Left ventricle myocardium inferior (tissue), 1 donor: ENCODE results near the gene KIAA0040. TPM values are rescaled to one million over a fixed set of nuclear protein-coding genes. Genes with fewer than 3 reads are reported as not detected.

Experiments
- DNase-seq: peaks from one replicate; pipeline ENCODE4 v3.0.0-alpha.2; 2020
- H3K27ac ChIP-seq: fragments of 200-600 bp; replicated peaks from 2 replicates; pipeline ENCODE4 v1.8.0; 2021
- H3K27me3 ChIP-seq: fragments of 200-600 bp; 2 replicates; pipeline ENCODE4 v1.8.0; 2021; ENCODE audit warnings: low read depth
- H3K36me3 ChIP-seq: fragments of 200-600 bp; 2 replicates; pipeline ENCODE4 v1.8.0; 2021
- H3K4me1 ChIP-seq: fragments of 200-600 bp; 2 replicates; pipeline ENCODE4 v1.8.0; 2021
- H3K4me3 ChIP-seq: fragments of 200-600 bp; 2 replicates; pipeline ENCODE4 v1.8.0; 2021; ENCODE audit warnings: mild to moderate bottlenecking, moderate library complexity
- H3K9me3 ChIP-seq: fragments of 200-600 bp; replicated peaks from 2 replicates; pipeline ENCODE4 v1.8.0; 2021
- intact Hi-C: fragments of 100-400 bp; cut with micrococcal nuclease; formaldehyde crosslinking; loops from one replicate; pipeline ENCODE4 v1.11.0; 2022
- total RNA-seq: library from RNA; stranded (reverse); fragmentation: NEBNext Ultra II Directional; extraction: Animal tissue kit (Norgen Biotek cat#: 25700); gene quantifications from one replicate; pipeline ENCODE4 v1.2.1, GENCODE V29; 2021
- TF ChIP-seq, protein P1 (sequence below): fragments of 200-600 bp; IDR thresholded peaks from 2 replicates; pipeline ENCODE4 v1.8.0; 2021; ENCODE audit warnings: antibody characterized with exemption, mild to moderate bottlenecking, borderline replicate concordance
- donor health status: DM: no; HTN: yes; CAD: no; lungs with severe emphysema.

KIAA0040 gene
- total RNA-seq, 1 donor from 2014 or later: 12.8 TPM

DNA sequence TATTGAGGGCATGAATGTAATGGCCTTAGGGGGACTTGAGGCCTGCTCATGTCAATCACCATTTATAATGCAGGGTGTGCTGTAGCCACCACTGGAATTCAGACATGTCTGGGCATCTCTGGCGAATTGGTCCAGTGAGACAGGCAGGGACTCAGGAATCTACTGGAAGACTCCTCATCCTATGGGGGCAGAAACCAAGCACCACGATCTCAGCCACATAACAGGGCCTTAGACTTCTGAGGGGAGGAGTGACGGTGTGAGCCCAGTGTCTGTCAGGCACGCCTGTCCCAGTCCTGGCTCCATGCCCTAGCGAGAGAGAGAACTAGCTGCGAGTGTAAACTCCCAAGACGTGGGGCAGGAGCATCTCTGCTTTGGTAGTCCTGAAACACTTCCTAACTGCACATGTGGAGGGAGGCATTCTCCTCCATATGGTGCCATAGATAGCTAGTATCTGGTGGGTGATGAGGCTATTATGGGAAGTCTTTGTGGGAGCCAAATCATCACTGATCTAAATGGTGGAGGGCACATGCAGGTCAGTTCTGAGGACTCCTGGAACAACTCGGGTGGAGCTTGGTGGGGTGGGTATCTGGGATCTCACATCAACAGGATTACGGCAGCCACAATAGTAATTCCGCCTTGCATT lies 29.8 kb upstream of the KIAA0040 start:
- peaks cover 43% of the 10 kb centered on the region for H3K4me1 ChIP-seq
- DNase-seq: no peak
- H3K9me3 ChIP-seq: no peaks in the 10 kb centered on the region
- no peaks in the 10 kb centered on the region for H3K36me3 ChIP-seq
- H3K27ac ChIP-seq: peak overlapping the region; percentile 69
- TF ChIP-seq, protein P1, sequence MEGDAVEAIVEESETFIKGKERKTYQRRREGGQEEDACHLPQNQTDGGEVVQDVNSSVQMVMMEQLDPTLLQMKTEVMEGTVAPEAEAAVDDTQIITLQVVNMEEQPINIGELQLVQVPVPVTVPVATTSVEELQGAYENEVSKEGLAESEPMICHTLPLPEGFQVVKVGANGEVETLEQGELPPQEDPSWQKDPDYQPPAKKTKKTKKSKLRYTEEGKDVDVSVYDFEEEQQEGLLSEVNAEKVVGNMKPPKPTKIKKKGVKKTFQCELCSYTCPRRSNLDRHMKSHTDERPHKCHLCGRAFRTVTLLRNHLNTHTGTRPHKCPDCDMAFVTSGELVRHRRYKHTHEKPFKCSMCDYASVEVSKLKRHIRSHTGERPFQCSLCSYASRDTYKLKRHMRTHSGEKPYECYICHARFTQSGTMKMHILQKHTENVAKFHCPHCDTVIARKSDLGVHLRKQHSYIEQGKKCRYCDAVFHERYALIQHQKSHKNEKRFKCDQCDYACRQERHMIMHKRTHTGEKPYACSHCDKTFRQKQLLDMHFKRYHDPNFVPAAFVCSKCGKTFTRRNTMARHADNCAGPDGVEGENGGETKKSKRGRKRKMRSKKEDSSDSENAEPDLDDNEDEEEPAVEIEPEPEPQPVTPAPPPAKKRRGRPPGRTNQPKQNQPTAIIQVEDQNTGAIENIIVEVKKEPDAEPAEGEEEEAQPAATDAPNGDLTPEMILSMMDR: no peak
- no peak overlapping the region for H3K4me3 ChIP-seq
- H3K27me3 ChIP-seq: no peaks in the 10 kb centered on the region
- intact Hi-C loops: loop anchor here (10.0 kb wide), 1 partner anchor 68 kb away; no protein-coding TSS in a partner anchor

DNA sequence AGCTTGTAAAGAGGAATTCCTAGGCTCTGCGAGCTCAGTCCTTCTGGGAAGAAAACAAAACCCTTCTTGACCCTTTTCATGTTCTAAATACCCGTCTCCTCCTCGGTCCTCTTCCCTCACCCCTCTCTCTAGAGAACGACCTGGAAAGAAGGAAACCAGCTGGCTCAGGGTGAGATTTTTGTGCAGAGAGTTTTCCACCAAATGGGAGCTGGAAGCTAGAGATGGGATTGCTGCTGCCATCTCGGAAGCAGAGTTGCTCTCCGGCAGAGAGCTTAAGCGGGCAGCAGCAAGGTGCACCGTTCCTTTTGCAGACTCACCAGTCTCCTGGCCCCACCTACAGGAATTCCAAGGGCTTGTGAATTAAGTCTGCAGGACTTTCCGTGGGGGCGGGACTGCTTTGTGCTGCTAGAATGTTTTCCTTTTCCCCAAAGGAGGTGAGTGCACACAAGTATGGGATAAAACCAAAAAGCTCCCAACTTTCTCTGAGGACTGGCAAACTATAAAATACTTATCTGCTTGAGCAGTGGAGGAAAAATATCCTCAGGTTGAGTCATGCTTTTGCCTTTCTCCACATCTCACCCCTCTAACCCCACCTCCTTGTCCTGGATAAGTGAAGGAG lies 29.1 kb upstream of the KIAA0040 start:
- Histone ChIP-seq H3K9me3 (no peaks in the 10 kb centered on the region), H3K36me3 (no peaks in the 10 kb centered on the region), H3K27me3 (no peaks in the 10 kb centered on the region), H3K27ac (peak overlapping the region; percentile 69), H3K4me1 (peaks cover 43% of the 10 kb centered on the region), H3K4me3 (no peak overlapping the region)
- TF ChIP-seq, protein P1: peak; percentile 49
- intact Hi-C loops: loop anchor here (10.0 kb wide), 1 partner anchor 67 kb away; no protein-coding TSS in a partner anchor
- DNase-seq: peak; percentile 40

DNA sequence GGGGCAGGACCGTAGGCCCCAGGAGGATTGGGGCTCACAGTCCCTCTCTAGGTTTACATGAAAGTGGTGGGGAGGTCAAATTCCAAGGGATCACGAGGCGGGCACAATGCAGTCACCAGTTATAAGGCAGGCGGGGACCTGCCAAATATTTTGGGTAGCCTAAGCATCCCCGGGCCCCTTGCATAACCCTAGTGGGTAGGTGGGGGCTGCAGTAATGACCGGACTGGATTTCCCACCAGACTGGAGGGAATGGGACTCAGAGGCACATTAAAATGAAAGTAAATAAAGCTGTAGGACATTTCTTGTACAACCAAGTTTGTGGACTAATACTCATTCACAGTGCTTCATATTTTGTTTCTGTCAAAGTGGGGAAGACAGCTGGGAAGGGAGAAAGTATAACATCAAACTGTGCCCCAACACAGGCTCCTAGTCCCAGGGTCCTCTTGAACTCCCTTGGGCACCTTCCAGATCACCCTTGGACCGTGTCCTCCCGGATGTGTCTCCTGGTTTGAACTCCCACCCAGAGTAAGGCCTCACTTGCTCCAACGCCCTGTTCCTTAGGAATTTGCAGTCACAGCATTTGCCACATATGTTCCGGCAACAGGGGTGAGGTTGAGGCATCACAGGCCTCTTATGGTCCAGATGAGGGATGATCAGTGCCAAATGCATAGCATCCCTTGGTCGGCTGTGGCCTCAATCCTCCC lies 28.4 kb upstream of the KIAA0040 start:
- TF ChIP-seq, protein P1: no peak
- no peak overlapping the region for H3K4me3 ChIP-seq
- DNase-seq: no peak
- no peaks in the 10 kb centered on the region for H3K36me3 ChIP-seq
- no peaks in the 10 kb centered on the region for H3K9me3 ChIP-seq
- peaks cover 43% of the 10 kb centered on the region for H3K4me1 ChIP-seq
- intact Hi-C loops: loop anchor here (10.0 kb wide), 1 partner anchor 66 kb away; no protein-coding TSS in a partner anchor
- no peaks in the 10 kb centered on the region for H3K27me3 ChIP-seq
- peak overlapping the region; percentile 69 for H3K27ac ChIP-seq

DNA sequence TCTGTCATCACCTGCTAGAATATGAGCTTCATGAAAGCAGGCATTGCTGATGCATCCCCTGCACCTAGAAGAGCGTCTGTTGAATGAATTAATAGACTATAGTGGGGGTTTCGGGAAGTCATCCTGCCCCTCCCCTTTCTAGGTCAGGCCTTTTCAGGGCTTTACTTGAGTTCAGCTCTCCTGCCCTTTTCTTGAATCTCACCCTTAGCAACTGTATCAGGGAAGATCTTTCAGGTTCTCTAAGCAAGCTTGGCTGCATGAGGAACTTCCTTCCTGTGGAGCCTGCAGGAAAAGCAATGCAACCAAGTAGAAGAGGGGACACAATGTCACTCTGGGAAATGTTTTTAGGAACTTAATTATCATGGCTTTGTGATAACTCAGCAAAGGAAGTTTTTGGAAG lies 27.2 kb upstream of the KIAA0040 start:
- Histone ChIP-seq H3K27me3 (no peaks in the 10 kb centered on the region), H3K4me1 (peaks cover 43% of the 10 kb centered on the region), H3K36me3 (no peaks in the 10 kb centered on the region), H3K9me3 (no peaks in the 10 kb centered on the region), H3K4me3 (no peak overlapping the region), H3K27ac (peak overlapping the region; percentile 69)
- intact Hi-C loops: loop anchor here (10.0 kb wide), 1 partner anchor 65 kb away; no protein-coding TSS in a partner anchor
- TF ChIP-seq, protein P1: no peak
- DNase-seq: no peak

DNA sequence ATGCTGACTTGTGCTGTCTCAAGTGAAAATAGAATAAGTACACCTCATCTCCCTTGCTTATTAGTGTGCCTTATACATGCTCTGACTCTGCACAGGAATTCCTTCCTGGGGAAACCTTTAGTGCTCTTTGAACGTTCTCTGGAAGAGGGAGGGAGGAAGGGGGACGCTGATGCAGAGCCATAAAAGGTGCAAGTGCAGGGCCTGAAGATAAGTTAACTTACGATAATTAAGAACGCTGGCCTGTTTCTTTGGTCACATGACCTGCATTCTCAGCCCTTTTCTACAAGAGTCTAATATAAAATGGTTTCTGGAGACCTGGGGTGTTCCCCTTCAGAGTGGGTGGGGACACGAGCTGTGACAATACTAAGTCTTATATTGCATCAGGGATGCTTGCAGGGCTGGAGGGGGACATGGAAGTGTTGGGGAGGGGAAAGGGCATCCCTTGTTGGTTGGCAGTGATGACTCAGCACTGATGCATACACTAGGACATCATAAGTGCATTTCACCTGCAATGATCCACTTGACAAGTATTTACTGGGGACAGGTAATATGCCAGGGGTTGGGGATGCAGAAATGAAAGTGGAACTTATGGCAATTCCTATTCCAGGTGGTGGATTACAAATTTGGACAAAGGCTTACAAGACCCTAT lies 26.3 kb upstream of the KIAA0040 start:
- Histone ChIP-seq H3K27me3 (no peaks in the 10 kb centered on the region), H3K36me3 (no peaks in the 10 kb centered on the region), H3K4me3 (no peak overlapping the region), H3K4me1 (peaks cover 43% of the 10 kb centered on the region), H3K27ac (peak overlapping the region; percentile 36), H3K9me3 (peaks cover 2% of the 10 kb centered on the region)
- TF ChIP-seq, protein P1: no peak
- intact Hi-C loops: no loop called here
- DNase-seq: no peak
